Measurements from ENCODE around the gene ABCC4.

- no peak for TF ChIP-seq POLR2A (IDR thresholded peaks at IDR 0.05)
- TF ChIP-seq EP300 (IDR thresholded peaks at IDR 0.05), result no peak
Observed at GRCh38 chr13:95343944-95344343, 42.7 kb upstream of the ABCC4 start.
